Frontal cortex (tissue), 4 donors: ENCODE results near the gene CHIC1. TPM values are rescaled to one million over a fixed set of nuclear protein-coding genes. Genes with fewer than 3 reads are reported as not detected.
"Not testable (repeated sequence)": the region's sequence is repeated elsewhere in the genome, so short reads cannot be mapped to it uniquely, and the experiment has no call there.

Experiments used
- DNase-seq, 2 donors: peaks; one replicate each; pipeline ENCODE4 v3.0.0; 2012; ENCODE audit warnings: low spot score in 2 of 2
- FAIRE-seq: peaks from 2 replicates; lab custom pipeline; 2012; peaks lifted over from hg19 to GRCh38; lab: Jason Lieb, UNC
- total RNA-seq: library from RNA; depleted of rRNA; stranded (reverse); fragments of >200 nt; gene quantifications from one replicate; pipeline ENCODE4 v1.2.3, GENCODE V29; 2014
- donor health status: control.
- donor health status: control.
- donor health status: control.

The CHIC1 gene
- 17.5 TPM for total RNA-seq

DNA sequence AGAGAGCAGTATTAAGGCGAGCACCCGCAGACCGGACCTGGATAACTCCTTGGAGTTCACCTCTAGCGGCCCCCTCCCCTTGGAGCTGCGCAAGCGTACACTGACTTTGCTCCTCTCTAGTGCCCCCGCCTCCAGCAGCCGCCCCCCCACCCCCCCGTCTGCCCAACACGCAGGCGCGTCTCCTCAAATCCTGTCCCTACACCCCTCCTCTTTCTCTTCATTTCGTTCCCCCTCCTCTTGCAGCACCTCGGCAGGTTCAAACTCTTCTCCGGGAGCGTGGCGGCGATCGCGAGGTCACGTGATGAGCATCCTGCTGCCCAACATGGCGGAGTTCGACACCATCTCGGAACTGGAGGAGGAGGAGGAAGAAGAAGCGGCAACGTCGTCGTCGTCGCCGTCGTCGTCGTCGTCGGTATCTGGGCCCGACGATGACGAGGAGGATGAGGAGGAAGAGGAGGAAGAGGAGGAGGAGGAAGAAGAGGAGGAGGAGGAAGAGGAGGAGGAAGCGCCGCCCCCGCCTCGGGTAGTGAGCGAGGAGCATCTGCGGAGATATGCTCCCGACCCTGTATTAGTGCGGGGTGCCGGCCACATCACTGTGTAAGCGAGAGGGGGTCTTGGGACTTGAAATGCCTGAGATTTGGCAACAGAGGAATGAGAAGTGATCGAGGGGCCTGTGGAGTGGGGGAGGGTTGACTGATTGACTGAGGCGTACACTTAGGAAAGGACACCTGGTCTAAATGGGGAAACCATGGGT is at the start of gene CHIC1:
Gene CHIC1, plus strand, starts transcription at position 214 of the 754 bp plus-strand sequence. Its CDS starts 88 bp downstream, at position 302.
- DNase-seq (peak; percentile 24 to 39), FAIRE-seq (no peak)

- DNase-seq, FAIRE-seq: not testable (repeated sequence)
Measured at GRCh38 chrX:73522823-73523222, 40.2 kb upstream of the CHIC1 start.

DNA sequence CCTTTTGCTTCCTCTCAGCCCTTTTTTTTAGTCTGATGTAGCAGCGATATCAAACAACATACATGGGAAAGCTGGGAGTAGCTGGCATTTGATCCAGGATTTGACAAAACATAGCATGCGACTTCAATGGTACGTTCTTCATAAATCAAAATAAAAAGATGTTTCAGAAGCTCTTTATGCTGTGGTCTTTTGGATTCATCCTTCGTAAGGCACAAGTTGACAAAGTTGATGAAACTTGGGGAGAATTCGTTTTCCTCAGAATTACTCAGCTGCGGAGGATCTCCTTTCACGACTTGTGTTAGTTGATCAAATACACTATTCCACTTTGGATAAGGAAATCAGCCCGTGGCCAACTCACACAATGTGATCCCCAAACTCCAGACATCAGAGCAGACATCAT is 38.1 kb upstream of the CHIC1 start:
- no peak for FAIRE-seq
- DNase-seq: no peak

DNA sequence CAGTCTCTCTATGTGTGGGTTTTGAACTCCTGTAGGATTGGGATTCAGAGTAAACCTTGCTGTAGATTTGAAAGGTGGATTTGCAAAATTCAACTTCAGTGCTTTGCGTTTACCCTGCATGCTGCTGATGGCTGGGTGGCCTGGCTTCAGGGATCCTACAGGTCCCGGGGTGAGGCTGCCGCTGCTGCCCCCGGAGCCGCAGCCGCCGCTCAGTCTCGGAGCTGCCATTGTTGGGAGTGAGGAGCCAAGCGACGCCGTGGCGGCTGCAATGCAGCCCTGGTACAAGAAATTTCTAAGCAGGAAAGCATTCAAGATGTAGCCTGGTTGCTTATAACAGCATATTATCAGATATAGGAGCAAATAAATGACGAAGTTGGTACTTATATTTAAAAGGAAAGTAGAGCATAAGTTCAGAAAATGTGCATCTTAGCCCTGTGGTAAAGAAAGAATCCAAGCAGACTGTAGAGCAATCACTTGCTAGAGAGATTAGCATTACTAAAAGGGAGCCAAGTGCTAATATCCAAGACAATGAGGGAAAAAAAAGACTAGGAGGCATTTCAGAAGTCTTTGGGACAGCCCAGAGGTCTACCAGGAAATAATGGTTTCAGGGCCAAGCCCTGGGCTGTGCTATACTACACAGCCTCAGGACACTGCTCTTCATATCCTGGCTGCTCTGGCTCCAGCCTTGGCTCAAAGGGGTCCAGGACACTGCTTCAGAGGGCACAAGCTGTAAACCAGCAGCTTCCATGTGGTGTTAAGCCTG is 36.9 kb upstream of the CHIC1 start:
- no peak for FAIRE-seq
- DNase-seq: no peak

- DNase-seq, FAIRE-seq: not testable (repeated sequence)
Measured at GRCh38 chrX:73531655-73532054, 31.3 kb upstream of the CHIC1 start.

- FAIRE-seq (no peak), DNase-seq (no peak)
Measured at GRCh38 chrX:73556159-73556558, 6.8 kb upstream of the CHIC1 start.

DNA sequence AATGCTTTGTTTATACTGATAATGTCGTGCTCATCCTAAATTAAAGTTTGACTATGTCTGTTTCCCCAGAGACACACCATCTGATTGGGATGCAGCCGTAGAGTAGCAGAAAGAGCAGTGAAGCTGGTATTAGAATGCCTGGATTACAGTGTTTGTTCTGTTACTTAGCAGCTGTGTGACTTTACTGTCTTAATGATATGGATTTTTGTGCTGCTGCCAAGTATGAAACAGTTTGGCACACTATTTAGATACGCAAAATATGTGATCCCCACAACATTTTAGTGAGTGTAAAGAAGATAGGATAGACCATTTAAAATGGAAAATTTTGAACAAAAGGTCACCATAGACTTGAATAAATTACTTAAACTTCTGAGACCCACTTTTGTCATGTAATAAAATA is 1.2 kb upstream of the CHIC1 start:
- FAIRE-seq: no peak
- no peak for DNase-seq

GRCh38 chrX:73562458-73562857 is 539 bp upstream of the CHIC1 start:
- no peak for FAIRE-seq
- DNase-seq: no peak

- FAIRE-seq: no peak
- no peak for DNase-seq
Measured at GRCh38 chrX:73563738-73564068, 706 bp downstream of the CHIC1 start.

GRCh38 chrX:73577361-73577760 is 14.4 kb downstream of the CHIC1 start:
- DNase-seq (no peak), FAIRE-seq (peak; percentile 70)

GRCh38 chrX:73581002-73581628 is 18.1 kb downstream of the CHIC1 start:
- no peak for DNase-seq
- no peak for FAIRE-seq

- not testable (repeated sequence) for DNase-seq, FAIRE-seq
Measured at GRCh38 chrX:73597758-73598157, 34.8 kb downstream of the CHIC1 start.

DNA sequence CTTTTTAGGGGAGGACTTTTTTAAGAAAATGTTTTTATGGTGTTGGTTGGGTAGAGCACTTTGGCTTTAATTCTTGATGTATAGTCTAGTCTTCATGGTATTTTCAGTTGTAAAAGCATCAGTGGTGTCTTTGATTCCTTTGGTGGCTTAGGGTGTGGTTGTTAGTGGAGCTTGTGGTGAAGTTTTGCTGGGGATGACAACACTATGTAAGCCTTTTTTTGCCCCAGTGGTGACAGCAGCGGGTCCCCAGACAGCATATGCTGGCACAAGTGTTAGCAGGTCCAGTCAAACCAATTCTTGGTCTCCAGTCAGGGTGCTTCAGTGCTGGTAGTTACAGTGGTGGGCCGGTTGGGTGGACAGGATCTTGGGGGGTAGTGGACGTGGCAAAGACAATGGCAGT is 52.0 kb downstream of the CHIC1 start:
- DNase-seq (no peak), FAIRE-seq (no peak)

- not testable (repeated sequence) for FAIRE-seq, DNase-seq
Measured at GRCh38 chrX:73641669-73642068, 78.7 kb downstream of the CHIC1 start.

GRCh38 chrX:73647212-73647611 is 84.2 kb downstream of the CHIC1 start:
- FAIRE-seq (no peak), DNase-seq (no peak)

- DNase-seq (no peak), FAIRE-seq (no peak)
Measured at GRCh38 chrX:73647632-73648322, 84.8 kb downstream of the CHIC1 start.

GRCh38 chrX:73661322-73661721 is 98.3 kb downstream of the CHIC1 start:
- not testable (repeated sequence) for FAIRE-seq

DNA sequence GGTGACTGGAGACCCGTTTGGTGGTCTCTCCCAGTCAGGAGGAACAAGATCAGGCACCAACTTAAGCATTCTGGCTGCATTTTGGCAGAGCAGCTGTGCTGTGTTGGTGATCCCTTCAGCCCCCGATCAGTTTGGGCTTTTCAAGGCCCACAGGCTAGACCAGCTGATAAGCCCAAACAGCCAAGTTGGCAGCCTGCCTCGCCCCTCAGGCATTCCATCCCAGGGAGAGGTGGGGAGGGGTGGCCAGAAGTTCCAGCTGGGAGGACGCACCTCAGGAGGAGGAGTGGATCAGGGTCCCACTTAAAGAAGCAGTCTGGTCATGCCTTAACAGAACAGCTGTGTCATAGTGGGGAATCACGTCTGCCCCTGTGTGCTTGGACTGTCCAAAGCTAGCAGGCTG is 105.8 kb downstream of the CHIC1 start:
- no peak for DNase-seq
- FAIRE-seq: no peak

More at GRCh38 chrX:73661322-73661721, 98.3 kb downstream of the CHIC1 start:
- DNase-seq: not testable (repeated sequence)

DNA sequence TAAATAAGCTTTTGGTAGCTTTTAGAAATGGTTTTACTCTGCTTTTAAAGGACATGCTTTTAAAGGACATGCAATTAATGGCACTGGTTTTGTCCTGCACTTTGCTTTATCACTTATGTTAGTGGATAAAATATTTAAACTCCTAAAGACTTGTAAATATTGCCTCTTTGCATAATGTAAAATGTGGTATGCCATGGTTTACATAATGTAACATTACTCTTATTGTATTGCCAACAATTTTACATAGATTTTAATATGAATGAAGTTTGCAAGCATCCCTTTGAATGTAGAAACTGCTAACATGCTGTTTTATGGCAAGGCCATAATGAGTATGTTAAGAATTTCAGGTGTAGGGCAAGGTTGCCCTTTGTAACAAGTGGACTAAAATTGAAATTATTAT is 118.4 kb downstream of the CHIC1 start:
- DNase-seq (no peak), FAIRE-seq (no peak)

DNA sequence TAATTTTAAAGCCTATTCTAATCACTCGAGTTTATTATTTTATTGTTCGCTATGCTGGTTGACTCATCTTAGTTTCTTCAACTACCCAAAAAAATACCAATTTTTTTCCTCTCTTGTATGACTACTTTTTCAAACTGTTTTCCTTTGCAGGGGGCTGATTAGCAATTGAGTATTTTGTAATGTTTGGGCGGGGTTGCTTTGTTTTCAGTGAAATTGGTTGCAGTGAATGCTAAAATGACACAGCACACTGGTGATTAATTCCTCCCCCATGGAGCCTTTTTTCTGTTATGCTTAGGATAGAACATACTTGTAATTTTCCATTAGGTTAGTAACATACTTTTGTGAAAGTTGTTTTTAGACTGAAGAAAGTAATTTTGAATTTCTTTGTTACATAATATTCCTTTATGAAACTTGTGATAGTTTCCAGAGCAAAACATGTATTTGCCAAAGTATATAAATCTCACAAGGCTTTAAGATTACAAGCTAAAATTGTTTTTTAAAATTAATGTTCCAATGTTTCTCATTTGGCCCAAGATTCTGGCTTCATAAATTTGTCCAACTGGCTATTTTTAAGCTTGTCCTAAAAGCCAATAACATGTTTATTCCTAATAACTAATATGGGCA is 120.4 kb downstream of the CHIC1 start:
- FAIRE-seq: no peak
- no peak for DNase-seq
